Kasumi-1 (cell line): ENCODE data around the gene METTL25.
A peak's percentile ranks its signal among the peaks of the same experiment; 100 is the strongest.

Source experiments
- DNase-seq, 2 experiments: peaks; one replicate each; lab custom pipeline; 2025; lab: John Stamatoyannopoulos, UW

The METTL25 gene

DNA sequence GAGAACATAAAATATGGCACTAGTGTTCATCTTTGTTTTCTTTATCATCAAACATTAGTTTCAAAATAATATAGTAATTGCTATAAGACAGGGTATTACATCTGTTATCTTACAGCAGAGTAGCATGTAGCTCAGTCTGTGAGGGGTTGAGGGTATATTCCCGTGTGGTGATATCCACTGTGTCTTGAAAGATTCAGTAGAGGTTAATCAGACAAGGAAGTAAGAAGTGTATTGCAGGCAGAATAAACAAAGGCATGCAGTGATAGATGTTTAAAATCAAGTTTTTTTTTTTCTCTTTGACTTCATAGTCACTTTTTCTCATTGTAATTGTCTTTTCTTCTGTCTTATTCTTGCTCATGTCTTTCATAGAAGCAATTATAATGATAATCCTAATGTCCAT lies 48.3 kb downstream of the METTL25 start:
- no peak for DNase-seq

GRCh38 chr12:82407481-82407880 lies 49.2 kb downstream of the METTL25 start:
- DNase-seq: no peak

DNA sequence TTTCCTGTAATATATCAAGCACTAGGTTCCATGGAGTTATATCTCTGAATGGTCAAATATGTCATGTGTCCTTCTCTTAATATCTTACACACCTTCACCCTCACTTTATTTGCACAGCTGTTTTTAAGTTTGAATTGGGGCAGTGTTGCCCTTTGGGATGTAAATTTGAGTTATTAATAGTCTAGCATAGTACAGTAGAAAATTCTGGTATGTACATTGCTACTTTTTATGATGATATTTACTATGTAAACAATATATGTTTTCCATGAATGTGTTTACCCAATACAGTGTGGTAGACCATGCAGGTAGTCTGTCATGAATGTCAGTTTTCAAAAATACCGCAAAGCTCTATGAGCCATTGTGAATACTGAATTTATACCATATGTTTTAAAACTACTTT lies 50.5 kb downstream of the METTL25 start:
- DNase-seq: no peak

- no peak for DNase-seq
Observed at GRCh38 chr12:82411546-82412230, 53.4 kb downstream of the METTL25 start.

DNA sequence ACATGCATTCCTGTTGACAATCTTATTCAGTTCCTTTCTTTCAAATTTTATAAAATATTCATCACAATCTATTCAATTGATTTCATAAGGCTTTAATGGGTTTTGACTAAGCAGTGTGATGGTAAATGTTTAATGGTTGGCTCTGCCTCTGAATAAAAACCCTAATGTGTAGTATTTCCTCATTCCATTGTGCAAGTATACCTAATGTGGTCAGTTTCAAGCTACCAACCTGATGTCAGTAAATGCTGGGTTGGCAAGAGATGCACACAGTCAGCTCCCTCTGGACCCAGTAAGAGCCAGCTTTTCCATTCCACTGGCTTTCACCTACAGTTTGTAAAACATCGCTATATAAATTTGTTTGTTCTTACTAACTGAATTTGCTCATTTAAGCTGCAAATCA lies 53.9 kb downstream of the METTL25 start:
- no peak for DNase-seq

DNA sequence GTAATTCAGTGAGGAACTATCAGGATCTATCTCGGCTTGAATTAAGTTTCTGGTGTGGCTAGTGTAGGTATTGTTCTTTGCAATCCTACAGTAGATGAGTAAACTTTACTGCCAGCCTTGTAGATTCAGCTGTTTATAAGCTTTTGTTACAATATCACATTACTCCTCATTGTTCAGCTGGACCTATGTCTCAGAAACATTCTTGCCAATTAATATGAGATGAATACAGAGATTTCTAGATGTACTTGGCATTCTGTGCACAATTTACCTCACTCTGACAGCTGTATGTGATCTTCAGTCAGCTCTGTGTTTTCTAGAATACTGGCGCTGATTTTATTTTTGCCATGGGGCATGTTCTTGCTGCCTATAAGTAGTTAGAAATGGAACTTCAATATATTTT lies 55.7 kb downstream of the METTL25 start:
- no peak for DNase-seq

DNA sequence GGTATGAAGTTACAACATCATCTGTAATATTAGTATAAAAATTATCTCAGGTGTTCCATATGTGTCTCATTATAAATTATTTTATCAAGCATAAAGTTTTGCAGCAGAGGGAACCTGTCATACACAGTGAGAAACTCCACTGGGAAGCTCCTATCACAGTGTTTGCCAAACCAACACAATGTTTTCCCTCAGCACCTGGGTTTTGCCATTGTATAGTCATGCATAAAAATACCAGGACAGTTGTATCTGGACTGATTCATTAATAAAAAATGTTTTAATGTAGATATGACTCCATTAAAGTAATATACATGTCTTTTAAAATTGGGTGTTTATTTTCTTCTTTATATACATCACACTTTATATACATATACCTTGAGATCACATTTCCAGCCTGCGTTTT lies 56.6 kb downstream of the METTL25 start:
- DNase-seq: no peak

- no peak for DNase-seq
Observed at GRCh38 chr12:82415402-82415801, 57.1 kb downstream of the METTL25 start.

DNA sequence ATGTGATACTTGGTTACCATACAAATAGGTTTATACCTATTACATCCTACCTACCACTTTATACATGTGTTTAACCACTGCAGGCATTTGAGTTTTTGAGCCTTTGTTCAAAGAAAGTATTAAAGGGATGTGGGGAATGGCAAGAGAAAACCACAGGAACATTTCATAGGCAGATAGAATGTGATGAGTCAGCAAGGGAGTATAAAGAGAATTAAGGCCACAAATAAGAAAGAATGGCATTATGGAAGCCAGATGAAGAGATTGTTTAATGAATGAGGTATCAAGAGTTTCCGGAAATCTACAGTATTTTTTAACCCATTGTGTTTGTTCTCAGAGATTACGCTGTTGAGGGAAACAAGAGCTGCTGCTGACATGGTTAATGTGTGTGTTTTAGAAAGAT lies 66.9 kb downstream of the METTL25 start:
- peak in 1 of 2 experiments; percentile 13 for DNase-seq

GRCh38 chr12:82426081-82426480 lies 67.8 kb downstream of the METTL25 start:
- no peak for DNase-seq

DNA sequence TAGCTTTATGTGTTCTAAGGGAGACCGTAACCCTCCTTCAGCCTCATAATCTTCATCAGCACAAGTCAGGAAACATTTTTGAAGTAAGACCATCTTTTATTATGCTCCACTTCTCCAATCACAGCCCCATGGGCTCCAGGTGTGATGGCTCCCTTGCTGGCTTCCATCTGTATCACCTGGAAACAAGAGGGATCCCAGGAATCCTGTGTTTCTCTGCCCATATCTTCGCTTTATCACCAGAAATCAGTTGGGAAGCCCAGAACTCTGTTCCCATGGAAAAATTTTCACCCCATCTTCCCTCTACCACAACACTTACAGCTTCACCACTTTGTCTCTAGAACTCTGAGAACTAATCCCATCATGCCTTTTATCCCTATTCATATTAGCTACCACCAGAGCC lies 68.3 kb downstream of the METTL25 start:
- no peak for DNase-seq

- DNase-seq: no peak
Observed at GRCh38 chr12:82430541-82431145, 72.3 kb downstream of the METTL25 start.

- DNase-seq: no peak
Observed at GRCh38 chr12:82434392-82434911, 76.1 kb downstream of the METTL25 start.

DNA sequence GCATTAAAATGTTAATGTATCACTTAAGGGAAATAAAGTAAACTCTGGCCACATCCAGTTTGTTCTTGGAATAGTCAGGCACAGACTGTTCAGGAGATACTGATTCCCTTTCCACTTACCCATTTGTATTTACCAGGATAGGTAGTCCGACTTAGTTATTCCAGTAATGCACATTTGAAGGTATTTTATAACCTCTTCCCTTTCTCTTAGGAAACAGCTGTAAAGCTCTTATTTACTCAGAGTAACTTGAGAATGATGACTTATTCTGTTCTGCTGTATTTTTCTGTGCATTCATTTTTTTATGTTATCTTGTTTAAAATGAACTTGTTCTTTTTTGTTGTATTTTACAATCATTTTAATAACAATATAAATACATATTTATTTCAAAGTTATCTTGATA lies 78.0 kb downstream of the METTL25 start:
- DNase-seq: no peak

DNA sequence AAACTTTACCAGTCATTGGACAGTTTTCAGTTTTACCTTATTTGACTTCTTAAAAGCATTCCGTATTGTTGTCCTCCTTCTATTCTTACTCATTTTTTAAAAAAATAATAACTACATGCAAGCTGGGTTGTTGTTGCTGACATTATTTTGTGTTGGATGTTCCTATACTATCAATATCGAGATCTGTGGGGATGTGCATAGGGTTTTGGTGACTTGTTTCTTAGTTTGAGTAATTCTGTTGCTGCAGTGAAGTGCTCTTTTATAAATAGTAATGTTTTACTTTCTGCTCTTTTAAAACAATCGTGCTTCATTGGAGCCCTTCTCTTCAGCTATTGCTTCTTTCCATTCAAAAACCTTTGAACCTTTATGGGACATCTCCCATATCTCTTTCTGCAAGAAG lies 79.4 kb downstream of the METTL25 start:
- no peak for DNase-seq

DNA sequence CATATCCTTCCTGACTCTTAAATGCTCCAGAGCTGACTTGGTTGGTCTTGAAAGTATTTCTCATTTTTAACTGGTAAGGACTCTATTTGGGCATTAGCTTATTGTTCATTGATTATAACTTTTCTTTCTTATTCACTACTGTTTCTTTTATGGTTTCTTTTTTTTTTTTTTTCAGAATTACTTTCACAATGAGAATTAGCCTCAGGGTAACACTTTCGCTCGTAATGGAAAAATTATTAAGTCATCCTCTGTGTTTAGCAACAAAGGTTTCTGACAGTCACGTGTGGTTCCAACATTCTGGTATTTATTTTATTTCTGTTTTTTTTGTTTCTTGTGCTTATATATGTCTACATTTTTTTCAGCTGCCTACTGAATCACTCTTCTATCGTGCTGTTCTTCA lies 80.0 kb downstream of the METTL25 start:
- DNase-seq: no peak

DNA sequence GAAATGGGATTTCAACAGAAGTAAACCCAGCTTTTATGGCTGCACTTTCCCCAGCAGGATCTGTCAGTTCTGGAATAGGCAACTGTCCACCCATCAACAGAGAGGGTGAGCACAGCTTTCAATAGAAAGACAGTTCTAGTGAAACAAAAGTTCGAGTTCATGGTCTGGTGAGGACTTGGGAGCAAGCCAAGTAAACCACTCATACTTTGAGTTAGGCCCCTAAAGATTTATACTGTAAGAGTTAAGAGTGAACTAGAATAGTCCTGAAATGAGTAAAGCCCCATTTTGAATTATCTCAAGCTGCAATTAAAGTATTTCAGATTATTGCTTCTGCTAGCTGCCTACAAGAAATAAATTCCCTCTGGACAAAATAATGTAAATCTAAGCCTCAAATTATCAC lies 82.6 kb downstream of the METTL25 start:
- DNase-seq: no peak

- no peak for DNase-seq
Observed at GRCh38 chr12:82448911-82449578, 90.7 kb downstream of the METTL25 start.

GRCh38 chr12:82456633-82457032 lies 98.3 kb downstream of the METTL25 start:
- no peak for DNase-seq

- DNase-seq: no peak
Observed at GRCh38 chr12:82458101-82458500, 99.8 kb downstream of the METTL25 start.

DNA sequence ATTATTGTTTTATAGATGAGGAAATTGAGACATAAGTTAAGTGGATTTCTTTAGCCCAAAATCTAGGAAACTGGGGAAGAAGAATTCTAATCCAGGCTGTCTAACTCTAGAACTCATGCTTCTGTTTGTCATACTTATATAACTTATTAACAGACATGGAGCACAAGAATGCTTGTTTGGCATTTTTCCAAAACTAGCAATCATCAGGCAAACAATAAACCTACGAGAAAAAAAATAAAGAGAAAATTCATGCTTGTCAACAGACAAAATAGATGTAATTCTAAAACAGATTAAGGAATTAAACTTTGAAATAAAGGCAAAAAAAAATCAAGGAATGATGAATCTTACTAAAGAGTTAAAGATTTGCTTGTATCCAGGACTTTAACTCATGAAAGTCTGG lies 103.1 kb downstream of the METTL25 start:
- no peak for DNase-seq

- DNase-seq: peak; percentile 70 to 75
Observed at GRCh38 chr12:82461836-82462235, 103.5 kb downstream of the METTL25 start.

DNA sequence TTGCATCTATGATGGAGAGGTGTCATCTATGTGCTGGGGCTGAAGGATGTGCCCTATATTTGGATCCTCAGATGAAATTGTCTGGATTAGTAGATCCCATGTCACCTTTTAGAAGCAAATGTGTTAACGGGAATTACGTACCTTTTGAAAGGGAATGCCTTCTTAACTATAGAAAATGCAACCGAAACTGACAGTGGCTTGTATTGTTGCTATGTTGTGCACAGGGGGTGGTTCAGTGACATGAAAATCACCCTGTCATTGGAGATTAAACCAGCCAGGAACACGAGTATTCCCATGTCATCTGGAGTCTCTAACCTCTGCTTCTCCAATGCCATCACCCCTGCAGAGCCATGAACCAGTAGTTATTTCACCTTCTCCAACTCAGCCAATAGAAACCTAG lies 110.2 kb downstream of the METTL25 start:
- no peak for DNase-seq
